Measurements from ENCODE around the gene GOLGA6L4. TPM values are rescaled to one million over a fixed set of nuclear protein-coding genes. Genes with fewer than 3 reads are reported as not detected.

GOLGA6L4 gene
- total RNA-seq: 0.21 and 0.96 TPM in 2 replicates

GRCh38 chr15:84235573-84235972 is at the start of gene GOLGA6L4:
Gene GOLGA6L4, plus strand, starts transcription at chr15:84235773. Its CDS starts 62 bp downstream, at chr15:84235835.

